Activated CD8-positive, alpha-beta memory T cell treated with anti-CD3 and anti-CD28 coated beads, Interleukin-2, amount 50 U/mL, for 24 hours (primary cell): ENCODE results near the gene CCDC30.
"Not testable (repeated sequence)": the region's sequence is repeated elsewhere in the genome, so short reads cannot be mapped to it uniquely, and the experiment has no call there.

Experiments
- DNase-seq: peaks from one replicate; pipeline ENCODE4 v3.0.0-alpha.2; 2020; ENCODE audit errors: extremely low read depth

CCDC30 gene

DNA sequence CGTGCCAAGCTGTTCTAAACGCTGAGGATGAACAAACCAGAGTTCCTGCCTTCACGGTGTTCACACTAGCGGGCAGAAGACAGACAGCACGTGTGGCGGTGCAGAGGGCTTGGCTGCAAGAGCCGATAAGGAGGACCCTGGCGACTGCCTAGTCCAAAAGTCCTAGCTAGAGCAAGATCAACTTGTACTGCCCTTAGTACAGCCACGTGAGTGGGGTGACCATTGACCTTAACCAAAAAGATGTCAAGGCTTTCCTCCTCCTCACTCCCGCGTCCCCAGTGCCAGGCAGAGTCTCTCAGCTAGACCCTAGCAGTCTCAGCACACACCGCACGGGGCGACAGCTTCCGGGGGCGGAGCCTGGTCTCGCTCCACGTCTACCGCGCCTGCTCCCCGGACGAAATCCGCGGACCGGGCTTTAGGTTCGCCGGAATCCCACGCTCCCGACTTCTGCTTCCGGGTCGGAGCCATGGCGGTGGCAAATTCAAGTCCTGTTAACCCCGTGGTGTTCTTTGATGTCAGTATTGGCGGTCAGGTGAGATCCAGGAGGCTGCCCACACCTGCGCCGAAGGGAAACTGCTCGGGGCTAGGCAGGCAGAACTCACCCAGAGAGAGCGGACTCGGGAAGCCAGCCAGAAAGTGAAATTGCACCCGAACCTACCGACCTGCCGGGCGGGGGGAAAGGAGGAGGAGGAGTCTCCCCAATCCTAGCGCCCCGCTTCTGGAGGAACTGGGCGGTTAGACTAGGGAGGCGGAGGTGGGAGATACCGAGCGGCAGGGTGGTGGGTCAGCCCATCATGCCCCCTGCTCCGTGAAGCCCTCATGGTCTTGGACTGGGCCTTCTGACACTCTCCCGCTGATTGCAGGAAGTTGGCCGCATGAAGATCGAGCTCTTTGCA is 195.1 kb downstream of the CCDC30 start, which contains the start of gene PPIH:
PPIH (plus strand) TSS at position 443 of the 896 bp plus-strand sequence; CDS start at position 467, 24 bp downstream.
- peak; percentile 88 for DNase-seq

DNA sequence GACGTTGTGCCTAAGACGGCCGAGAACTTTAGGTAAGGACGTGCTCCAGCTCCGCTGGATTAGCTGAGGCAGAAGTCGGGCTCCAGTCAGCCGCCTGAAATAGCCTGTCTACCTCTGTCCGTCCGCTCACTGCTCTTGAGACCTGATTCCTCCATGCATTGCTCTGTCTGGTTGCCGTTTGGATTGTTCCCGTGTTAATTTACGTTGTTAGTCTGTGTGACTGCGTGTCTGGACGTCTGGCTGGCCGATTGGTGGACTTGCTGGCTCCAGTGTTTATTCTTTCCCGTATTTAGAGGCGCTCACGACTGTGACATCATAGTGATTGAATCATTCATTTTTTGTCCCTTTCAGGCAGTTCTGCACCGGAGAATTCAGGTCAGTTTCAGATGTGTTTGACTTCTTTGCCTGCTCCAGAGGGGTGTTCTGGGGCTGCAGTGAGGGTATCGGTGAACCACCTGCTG is 195.8 kb downstream of the CCDC30 start:
- DNase-seq: no peak

DNA sequence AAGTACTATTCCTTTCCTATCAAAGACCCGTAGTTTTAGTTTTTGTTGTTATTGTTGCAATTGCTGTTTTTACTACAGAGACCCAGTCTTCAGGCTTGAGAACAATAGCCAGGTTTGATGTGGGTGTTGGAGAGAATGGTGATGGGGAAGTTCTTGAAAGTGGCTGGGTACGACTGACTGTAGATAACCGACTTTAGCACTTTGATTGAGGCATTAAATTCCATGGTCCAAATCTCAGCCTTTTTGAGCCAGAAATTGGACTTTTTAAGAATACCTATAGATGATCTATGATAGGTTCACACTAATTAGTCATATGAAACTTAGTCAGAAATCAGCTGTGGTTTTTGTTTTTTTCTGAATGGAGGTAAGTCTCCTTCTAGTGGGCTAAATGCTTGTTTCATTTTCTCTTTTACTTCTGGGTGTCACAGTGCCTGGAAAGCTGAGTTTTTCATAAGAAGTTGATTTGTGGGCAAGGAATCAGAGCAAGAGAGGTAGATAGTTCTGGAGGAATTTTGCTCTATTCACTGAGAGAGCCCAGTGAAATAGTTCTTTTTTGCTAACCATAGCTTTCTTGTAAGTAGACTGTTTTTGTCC is 197.9 kb downstream of the CCDC30 start:
- DNase-seq: no peak

DNA sequence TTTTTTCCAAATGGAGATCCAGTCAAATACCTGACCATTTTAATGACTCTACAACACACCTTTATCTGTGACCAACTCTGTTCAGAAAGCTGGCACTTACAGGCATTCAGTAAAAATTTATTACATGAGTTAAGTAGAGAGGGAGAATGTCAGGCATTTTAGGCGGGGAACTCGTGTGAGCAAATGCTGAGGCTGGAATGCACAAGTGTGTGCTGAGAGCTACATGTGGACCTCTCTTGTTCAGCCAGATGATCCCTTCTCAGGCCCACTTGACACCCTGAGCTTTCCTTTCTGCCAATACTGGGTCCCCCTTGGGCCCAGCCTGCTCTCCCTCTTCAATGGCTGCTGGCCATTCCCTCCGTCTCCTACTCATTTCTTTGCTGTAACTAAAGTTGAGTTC is 206.8 kb downstream of the CCDC30 start:
- no peak for DNase-seq

DNA sequence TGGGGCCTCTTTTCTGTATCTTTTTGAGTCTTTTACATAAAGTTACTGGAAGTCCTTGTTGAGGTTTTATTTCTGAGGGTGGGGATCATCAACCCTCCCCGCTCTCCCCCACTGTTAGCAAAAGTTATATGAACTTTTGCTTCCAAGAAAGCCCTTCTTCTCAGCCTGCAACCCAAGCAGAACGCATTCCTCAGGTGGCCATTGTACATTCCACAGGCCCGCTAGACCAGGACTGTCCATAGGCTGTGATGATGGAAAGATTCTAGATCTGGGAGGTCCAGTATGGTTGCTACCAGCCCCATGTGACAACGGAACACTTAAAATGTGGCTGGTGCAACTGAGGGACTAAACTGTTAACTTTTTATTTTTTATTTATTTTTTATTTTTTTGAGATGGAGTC is 207.3 kb downstream of the CCDC30 start:
- no peak for DNase-seq

DNA sequence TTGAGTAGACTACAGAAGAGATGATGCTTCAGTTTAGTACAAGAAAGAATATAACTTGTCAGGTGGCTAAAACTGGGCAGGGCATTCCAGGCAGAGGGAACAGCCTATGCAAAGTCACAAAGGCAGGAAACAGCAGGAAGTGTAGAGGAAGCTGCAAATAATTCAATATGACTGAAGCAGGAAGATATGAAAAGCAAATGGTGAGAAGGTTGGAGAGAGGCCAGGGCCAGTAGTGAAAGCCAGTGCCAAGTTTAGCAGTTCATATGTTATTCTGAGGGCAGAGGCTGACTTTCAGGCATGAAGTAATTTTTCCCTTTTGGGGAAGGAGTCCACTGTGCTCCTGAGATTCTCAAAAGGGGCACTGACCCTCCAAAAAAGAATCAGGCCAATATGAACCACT is 211.1 kb downstream of the CCDC30 start:
- no peak for DNase-seq

DNA sequence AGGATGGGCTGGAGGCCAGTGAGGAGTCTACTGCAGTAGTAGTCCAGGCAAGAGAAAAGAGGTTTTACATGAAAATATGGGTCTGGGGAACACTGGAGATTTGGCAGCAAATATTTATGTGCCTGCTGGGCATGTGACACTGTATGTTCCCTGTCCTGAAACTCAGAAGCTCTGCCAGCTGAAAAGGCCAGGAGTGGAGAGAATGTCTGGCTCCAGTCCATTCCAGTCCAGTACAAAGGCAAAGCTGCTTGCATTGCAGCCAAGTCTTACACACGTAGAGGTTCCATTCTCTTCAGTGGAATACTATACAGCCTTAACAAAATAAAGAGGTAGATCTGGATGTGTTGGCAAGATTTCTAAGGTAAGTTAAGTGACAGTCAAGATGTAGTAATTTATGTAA is 211.6 kb downstream of the CCDC30 start:
- DNase-seq: no peak

DNA sequence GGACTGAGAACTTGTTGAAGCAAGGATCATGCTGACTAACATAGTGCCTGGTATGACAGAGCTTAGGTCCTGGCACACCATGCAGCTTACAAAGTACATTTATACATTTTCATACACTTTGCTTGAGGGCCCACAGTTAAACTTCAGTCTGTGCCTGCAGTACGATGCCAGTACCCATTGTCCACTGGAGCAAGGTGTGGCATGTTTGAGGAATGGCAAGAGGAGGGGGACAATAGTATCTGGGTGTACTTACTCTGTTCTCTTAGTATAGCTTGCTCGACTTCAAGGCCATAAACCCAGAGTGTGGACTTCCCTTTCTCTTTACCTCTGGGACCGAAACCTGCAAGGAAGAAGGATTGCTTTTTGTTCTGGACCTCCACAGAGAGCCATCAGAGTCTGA is 212.4 kb downstream of the CCDC30 start:
- DNase-seq: no peak

DNA sequence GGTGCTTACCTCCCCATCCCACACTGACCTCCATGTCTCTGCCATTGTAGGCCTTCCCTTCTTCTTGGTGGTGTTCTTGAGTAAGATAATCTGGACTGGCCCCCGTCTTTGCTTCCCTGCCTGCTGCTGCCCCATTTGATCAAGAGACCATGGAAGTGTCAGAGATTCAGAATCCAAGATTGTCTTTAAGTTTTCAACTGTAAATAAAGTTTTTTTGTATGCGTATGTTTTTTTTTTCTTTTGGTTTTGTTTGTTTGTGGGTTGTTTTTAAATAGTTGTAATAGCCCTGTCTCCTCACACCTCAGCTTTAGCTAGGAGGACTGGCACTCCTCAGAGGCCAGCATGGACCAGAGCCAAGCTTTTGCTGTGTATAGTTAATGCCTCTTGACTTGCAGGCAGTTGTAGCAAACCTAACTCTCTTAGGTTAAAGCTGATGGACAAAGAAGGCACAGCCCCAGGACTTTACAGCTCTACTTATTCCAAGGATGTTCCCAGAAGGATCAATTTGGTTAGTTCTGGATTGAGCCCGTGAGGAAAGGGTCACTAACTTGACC is 213.5 kb downstream of the CCDC30 start:
- no peak for DNase-seq

DNA sequence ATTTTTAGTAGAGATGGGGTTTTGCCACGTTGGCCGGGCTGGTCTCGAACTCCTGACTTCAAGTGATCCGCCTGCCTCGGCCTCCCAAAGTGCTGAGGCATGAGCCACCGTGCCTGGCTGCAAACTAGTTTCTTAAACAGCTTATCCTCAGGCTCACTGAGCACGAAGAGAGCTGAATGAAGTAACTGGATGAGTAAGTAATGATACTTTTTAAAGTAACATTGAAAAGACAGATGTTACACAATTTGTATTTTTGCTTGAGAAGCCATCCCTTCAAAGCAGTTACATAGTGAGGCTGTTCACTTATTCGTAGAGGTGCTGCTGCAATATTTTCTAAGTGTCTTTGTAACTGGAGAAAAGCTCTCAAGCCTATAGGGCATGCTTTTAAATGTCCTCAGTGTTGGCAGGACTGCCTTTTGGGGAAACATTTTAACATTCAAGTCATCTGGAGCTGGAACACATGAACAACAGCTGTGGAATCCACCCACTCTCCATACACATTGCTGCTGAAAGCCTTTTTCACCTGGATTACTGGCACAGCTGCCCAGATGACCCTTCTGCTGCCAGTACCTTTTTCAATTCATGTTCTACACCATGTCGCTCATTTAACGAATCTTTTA is 216.4 kb downstream of the CCDC30 start:
- DNase-seq: no peak

DNA sequence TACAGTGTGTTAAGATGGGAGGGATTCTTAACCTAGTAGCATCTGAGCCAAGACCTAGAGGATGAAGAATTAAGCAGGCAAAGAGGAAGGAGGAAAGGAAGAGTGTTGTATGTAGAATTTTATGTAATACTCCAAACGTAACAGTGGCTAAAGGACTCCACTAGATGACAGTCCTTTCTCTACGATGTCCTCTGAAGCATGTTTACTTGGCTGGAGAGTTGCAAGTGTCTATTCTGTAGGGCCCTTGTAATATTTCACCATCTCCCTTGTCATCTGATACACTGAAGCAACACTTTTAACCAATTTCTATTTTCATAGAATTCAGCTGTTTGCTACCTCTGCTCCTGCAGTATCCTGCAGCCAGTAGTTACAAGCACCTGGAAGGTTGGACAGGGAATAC is 217.0 kb downstream of the CCDC30 start:
- DNase-seq: no peak

DNA sequence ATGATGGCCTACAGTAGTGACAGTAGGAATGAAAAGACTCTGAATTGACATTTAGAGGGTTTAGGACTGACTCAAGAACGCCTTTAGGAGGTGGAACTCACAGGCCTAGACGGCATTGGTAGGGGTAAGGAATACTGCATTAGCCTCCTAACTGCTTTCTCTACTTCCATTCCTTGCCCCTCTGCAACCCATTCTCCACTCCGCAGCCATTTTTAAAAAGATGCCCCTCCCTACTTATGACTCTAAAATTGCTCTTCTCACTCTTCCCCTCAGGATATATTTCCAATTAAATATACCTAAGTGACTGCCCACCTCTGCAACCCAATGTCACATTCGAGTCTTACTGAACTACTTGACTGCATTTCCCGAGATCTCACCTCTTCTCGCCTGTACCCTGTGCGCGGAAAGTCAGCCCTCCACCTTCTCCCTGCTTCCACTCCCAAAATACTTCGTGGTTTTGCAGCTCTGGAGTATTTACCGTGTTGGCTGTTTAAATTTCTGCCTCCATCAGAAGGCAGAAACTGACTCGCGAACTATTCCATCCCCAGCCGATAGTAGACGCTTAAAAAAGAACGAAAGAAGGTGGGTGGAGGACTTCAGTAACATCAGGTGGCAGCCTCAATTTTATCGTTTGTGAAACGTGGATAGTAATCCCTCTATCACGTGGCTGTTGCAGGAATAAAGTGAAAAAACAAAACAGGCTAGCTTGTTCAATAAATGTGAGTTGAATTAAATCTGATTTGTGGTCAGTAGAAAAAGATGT is 218.0 kb downstream of the CCDC30 start:
- no peak for DNase-seq

DNA sequence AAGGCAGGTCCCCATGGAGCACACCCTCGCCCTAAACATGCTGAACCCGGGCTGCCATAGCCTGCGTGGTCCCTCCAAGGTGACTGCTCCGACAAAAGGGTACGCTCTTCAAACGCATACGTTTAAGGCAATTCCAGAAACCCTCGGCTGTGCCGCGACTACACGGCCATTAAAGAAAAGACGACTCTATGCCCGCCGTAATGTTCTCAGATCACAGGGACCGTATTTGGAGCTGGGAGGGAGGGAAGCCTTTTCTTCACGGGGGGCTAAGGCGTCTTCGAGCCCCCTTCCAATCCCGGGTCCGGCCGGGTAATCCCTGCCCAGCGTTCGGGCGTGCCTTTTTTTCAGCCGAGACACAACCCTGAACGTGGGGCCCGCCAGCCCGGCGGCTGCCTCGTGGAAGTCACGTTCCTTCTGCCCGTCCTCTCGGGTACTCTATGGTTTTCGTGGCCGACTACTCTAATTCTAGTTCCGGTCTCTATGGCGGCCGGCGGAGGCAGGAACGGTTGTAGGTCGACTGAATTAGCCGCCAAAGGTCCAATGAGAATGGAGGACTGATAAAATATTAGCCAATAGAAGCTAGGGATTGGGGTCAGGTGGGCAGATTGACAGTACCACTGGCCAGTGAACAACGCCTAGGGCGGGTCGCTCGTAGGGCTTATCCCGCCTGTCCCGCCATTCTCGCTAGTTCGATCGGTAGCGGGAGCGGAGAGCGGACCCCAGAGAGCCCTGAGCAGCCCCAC is 218.8 kb downstream of the CCDC30 start, which contains the start of gene YBX1:
YBX1 (plus strand) TSS at position 678 of the 743 bp plus-strand sequence. CDS start 148 bp downstream, outside the sequence.
- DNase-seq: peak; percentile 92

DNA sequence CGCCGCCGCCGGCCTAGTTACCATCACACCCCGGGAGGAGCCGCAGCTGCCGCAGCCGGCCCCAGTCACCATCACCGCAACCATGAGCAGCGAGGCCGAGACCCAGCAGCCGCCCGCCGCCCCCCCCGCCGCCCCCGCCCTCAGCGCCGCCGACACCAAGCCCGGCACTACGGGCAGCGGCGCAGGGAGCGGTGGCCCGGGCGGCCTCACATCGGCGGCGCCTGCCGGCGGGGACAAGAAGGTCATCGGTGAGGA is 219.3 kb downstream of the CCDC30 start:
- not testable (repeated sequence) for DNase-seq

DNA sequence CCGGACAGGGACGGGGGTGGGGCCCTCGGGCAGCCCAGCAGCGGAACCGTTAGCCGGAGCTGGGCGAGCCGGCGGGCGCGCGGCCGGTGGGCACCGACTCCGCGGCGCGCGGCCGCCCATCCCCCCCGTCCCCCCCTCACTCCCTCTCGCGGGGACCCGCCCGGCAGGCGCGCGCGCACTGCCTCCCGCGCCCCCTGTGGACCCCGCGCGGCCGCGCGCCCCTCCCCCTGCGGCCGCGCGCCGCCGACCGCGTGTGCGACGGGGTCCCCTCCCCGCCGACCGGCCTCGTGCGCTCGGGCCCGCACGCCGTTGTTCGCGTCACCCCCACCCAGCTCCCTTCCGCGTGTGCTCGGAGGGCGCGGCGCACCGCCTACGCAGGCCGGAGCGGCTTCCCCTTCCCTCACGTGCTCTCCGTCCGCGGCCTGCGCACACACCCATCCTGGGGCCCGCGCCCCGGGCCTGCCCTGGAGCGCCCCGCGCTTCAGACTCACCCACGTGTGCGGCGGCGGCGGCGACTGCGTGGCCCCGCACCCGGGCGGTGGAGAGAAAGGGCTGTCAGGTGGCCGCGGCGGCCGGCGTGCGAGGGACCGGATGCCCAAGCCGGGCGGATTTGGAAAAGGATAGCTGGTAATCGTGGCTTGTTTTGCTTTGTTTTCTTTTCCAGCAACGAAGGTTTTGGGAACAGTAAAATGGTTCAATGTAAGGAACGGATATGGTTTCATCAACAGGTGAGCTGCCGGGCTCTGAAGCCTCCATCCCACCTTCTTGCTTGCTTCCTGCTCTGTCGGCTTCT is 219.8 kb downstream of the CCDC30 start:
- DNase-seq: no peak

DNA sequence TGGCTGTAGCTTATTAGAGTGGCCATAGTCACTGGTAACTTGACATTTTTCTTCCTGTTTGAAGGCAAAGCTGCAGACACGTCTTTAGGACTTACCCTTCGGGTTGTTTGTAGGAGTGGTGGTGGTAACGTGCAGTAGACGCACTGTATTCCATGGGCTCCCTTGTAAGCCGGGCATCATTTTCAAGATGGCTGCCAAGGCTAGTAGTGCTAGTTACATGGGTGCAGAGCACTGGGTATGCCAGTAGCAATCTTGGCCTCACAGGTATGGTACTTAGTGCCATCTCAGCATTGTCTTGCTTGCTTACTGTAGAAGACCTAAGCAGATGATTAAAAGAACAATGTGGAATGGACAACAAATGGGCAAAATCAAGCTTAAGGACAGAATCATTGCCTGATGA is 221.1 kb downstream of the CCDC30 start:
- DNase-seq: no peak

DNA sequence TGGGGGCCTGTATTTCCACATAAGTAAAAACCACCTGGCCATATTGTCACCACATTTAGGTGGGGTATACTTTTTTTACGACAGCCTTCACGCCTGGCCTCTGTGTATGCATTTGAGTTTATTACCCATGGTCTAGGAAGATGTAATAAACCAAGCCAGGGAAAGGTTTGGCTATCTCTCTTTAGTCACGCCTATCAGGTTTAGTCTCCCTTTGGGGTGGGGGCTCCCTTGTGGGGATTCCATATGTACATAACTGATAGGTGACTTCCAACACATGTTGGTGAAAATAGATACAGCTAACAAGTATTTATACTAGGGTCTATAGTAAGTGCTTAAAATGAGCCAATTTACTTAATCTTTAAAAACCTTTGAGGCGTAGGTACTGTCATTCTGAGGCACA is 223.3 kb downstream of the CCDC30 start:
- DNase-seq: no peak

DNA sequence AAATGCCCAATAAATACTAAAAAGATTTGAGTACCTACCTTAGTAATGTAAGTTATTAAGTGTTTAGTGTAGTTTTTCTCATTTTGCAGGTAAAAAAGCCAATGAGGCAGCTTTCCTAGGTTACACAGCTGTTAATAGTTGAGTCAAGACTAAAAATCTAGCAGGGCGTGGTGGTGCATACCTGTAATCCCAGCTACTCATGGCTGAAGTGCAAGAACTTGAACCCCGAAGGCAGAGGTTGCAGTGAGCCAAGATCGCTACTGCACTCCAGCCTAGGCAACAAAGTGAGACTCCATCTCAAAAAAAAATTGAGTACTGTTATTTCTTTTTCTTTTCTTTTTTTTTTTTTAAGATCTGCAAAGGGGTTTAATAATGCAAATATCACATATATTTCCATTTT is 226.8 kb downstream of the CCDC30 start:
- DNase-seq: no peak

DNA sequence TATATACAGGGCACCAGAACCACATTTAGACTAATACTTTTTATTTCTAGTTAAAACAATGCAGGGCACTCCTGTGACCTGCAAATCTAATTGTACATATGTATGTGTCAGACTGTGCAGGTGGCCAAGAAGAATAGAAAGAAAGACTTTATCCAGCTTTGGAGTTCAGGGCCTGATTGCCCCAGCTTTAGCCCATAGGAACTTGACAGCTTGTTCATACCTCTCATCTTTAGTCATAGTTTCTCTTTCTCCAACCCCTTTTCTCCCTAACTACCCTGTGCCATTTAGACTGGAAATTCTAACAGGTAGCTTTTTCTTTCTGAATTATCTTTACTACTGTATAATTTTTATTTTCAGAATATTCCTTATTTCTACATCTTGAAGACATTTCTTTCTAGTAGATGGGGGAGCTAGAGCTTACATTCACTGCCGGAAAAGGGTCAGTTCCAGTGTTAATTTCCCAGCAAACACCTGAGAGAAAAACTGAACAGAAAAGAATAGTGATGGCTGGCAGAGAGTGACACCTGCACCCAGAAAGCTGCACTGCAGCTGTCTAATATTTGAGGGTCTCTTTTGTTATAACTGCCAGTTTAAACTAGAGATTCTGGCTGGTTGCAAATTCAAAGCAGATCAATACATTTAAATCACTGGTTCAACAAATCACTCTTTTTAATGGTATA is 227.5 kb downstream of the CCDC30 start:
- DNase-seq: no peak

DNA sequence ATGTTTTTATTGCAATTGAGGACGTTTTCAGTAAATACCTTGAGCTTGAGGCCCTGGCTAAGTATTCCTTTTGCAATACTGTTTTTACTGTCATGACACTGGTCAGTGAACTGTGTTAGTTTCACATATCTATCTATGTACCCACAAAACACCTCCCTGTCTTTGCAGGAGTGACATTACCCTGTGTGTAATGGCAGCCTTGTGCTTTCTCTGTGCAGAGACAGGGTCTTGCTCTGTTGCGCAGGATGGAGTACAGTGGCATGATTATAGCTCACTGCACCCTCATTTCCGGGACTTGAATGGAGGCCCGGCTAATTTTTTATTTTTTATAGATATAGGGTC is 228.0 kb downstream of the CCDC30 start:
- DNase-seq: no peak
